GM23338 (cell line): Measurements from ENCODE around the gene COBL. TPM values are rescaled to one million over a fixed set of nuclear protein-coding genes. Genes with fewer than 3 reads are reported as not detected.

Experiments
- ATAC-seq: fragments of 200-7000 bp; cut with Tn5 transposase; 3 replicates; pipeline ENCODE4 v1.9.1; 2020
- DNase-seq: peaks from one replicate; pipeline ENCODE4 v3.0.0-alpha.2; 2015; ENCODE audit warnings: low spot score
- H2AFZ ChIP-seq: fragments of 200-600 bp; sonication (generic); 2 replicates; pipeline ENCODE4 v1.8.0; 2016; ENCODE audit warnings: antibody characterized with exemption, mild to moderate bottlenecking, moderate library complexity
- H3F3A ChIP-seq: fragments of 200-600 bp; sonication (generic); replicated peaks from 2 replicates; pipeline ENCODE4 v1.8.0; 2017; ENCODE audit warnings: antibody characterized with exemption, mixed run types, low read depth
- H3K27ac ChIP-seq: fragments of 200-600 bp; sonication (generic); 2 replicates; pipeline ENCODE4 v1.6.1; 2016; ENCODE audit warnings: low read depth
- H3K27me3 ChIP-seq: fragments of 200-600 bp; sonication (generic); 2 replicates; pipeline ENCODE4 v1.8.0; 2016; ENCODE audit warnings: mild to moderate bottlenecking, mixed run types, moderate library complexity; ENCODE audit not compliant: insufficient read depth
- H3K36me3 ChIP-seq: fragments of 200-600 bp; sonication (generic); 2 replicates; pipeline ENCODE4 v1.8.0; 2016; ENCODE audit warnings: mild to moderate bottlenecking; ENCODE audit not compliant: insufficient read depth
- H3K4me1 ChIP-seq: fragments of 200-600 bp; sonication (generic); 2 replicates; pipeline ENCODE4 v1.8.0; 2016; ENCODE audit warnings: mild to moderate bottlenecking, moderate library complexity; ENCODE audit not compliant: insufficient read depth
- H3K4me2 ChIP-seq: fragments of 200-600 bp; sonication (generic); 2 replicates; pipeline ENCODE4 v1.7.1; 2017; ENCODE audit warnings: mixed run types
- H3K4me3 ChIP-seq: fragments of 200-600 bp; sonication (generic); 2 replicates; pipeline ENCODE4 v1.6.1; 2016; ENCODE audit warnings: mixed run types
- H3K79me2 ChIP-seq: fragments of 200-600 bp; sonication (generic); replicated peaks from 2 replicates; pipeline ENCODE4 v1.8.0; 2017; ENCODE audit warnings: mild to moderate bottlenecking; ENCODE audit not compliant: insufficient read depth
- H3K9me2 ChIP-seq: fragments of 200-600 bp; sonication (generic); 2 replicates; pipeline ENCODE4 v1.8.0; 2017; ENCODE audit not compliant: insufficient read depth
- H4K20me1 ChIP-seq: fragments of 200-600 bp; sonication (generic); replicated peaks from 2 replicates; pipeline ENCODE4 v1.8.0; 2017; ENCODE audit warnings: mild to moderate bottlenecking; ENCODE audit not compliant: insufficient read depth
- H3K27ac Mint-ChIP-seq: 2 replicates; pipeline ENCODE4 v1.8.0; 2020; ENCODE audit warnings: inconsistent platforms, mild to moderate bottlenecking, moderate library complexity, mixed read lengths
- H3K27me3 Mint-ChIP-seq: 3 replicates; pipeline ENCODE4 v1.8.0; 2022; ENCODE audit warnings: low read depth, mild to moderate bottlenecking, moderate library complexity, mixed read lengths, inconsistent platforms; ENCODE audit not compliant: insufficient read depth, poor library complexity
- H3K36me3 Mint-ChIP-seq: 3 replicates; pipeline ENCODE4 v1.8.0; 2021; ENCODE audit warnings: low read depth, mild to moderate bottlenecking, inconsistent platforms, moderate library complexity, mixed read lengths
- H3K4me1 Mint-ChIP-seq: 3 replicates; pipeline ENCODE4 v1.8.0; 2020; ENCODE audit warnings: mild to moderate bottlenecking, inconsistent platforms, mixed read lengths
- H3K4me3 Mint-ChIP-seq: 3 replicates; pipeline ENCODE4 v1.8.0; 2021; ENCODE audit warnings: moderate library complexity, mild to moderate bottlenecking, inconsistent platforms, mixed read lengths
- H3K9me3 Mint-ChIP-seq: 3 replicates; pipeline ENCODE4 v1.8.0; 2020; ENCODE audit warnings: moderate library complexity, mild to moderate bottlenecking, inconsistent platforms, mixed read lengths
- CREB1 ChIP-seq: fragments of 250-450 bp; sonication (Bioruptor Pico); IDR thresholded peaks from 2 replicates; pipeline ENCODE4 v1.5.0; 2020; ENCODE audit warnings: low read depth, mild to moderate bottlenecking, moderate library complexity
- EZH2 ChIP-seq: fragments of 200-600 bp; sonication (generic); IDR thresholded peaks from one replicate; pipeline ENCODE4 v1.8.0; 2017; ENCODE audit warnings: antibody characterized with exemption, mild to moderate bottlenecking, low read depth; ENCODE audit not compliant: unreplicated experiment
- EZH2phosphoT487 ChIP-seq: fragments of 200-600 bp; sonication (generic); IDR thresholded peaks from one replicate; pipeline ENCODE4 v1.8.1; 2018; ENCODE audit warnings: antibody characterized with exemption; ENCODE audit not compliant: unreplicated experiment
- JUNB ChIP-seq: IDR thresholded peaks from one replicate; pipeline ENCODE4 v1.6.1; 2016; ENCODE audit warnings: antibody characterized with exemption; ENCODE audit not compliant: unreplicated experiment
- NANOG ChIP-seq: IDR thresholded peaks from 2 replicates; pipeline ENCODE4 v1.6.1; 2016; ENCODE audit warnings: antibody characterized with exemption, borderline replicate concordance
- POLR2AphosphoS5 ChIP-seq: IDR thresholded peaks from 2 replicates; pipeline ENCODE4 v1.6.1; 2016; ENCODE audit warnings: antibody characterized with exemption, low read depth
- STAT1 ChIP-seq: IDR thresholded peaks from one replicate; pipeline ENCODE4 v1.6.1; 2016; ENCODE audit warnings: antibody characterized with exemption; ENCODE audit not compliant: unreplicated experiment
- ZNF114 ChIP-seq: fragments of 250-450 bp; sonication (Bioruptor Pico); IDR thresholded peaks from 2 replicates; pipeline ENCODE4 v1.5.0; 2020; ENCODE audit warnings: mild to moderate bottlenecking, moderate library complexity
- ZNF331 ChIP-seq: fragments of 250-450 bp; sonication (Bioruptor Pico); IDR thresholded peaks from 2 replicates; pipeline ENCODE4 v1.5.0; 2020; ENCODE audit warnings: low read depth, mild to moderate bottlenecking, moderate library complexity
- ZNF462 ChIP-seq: fragments of 250-450 bp; sonication (Bioruptor Pico); IDR thresholded peaks from 2 replicates; pipeline ENCODE4 v1.5.0; 2020; ENCODE audit warnings: mild to moderate bottlenecking, moderate library complexity
- polyA plus RNA-seq: library from polyadenylated mRNA; unstranded; fragments of >200 nt; fragmentation: Nextera tagmentation; extraction: Ambion mirVana; gene quantifications from 2 replicates; pipeline ENCODE4 v1.2.1, GENCODE V29; 2016
- total RNA-seq: library from RNA; depleted of rRNA; stranded (reverse); fragments of >200 nt; shearing (Covaris generic); gene quantifications from 2 replicates; pipeline ENCODE4 v1.2.3, GENCODE V29; 2014
- TF ChIP-seq, protein P1 (sequence below), 2 experiments: fragments of 200-600 bp in 1 of 2; sonication (generic) in 1 of 2; conservative IDR thresholded peaks; 2 replicates each; pipeline versions ENCODE4 v1.5.1 to v1.6.1; 2016 to 2017; ENCODE audit warnings: antibody characterized with exemption in 2 of 2, low read depth in 2 of 2, mild to moderate bottlenecking in 2 of 2, moderate library complexity in 1 of 2
- TF ChIP-seq, protein P2 (sequence below): IDR thresholded peaks from 2 replicates; pipeline ENCODE4 v1.6.1; 2016; ENCODE audit warnings: antibody characterized with exemption
- TF ChIP-seq, protein P3 (sequence below): IDR thresholded peaks from one replicate; pipeline ENCODE4 v1.6.1; 2018; ENCODE audit warnings: antibody characterized with exemption; ENCODE audit not compliant: unreplicated experiment

COBL gene
- total and polyA plus RNA-seq, 2 experiments from 2014 or later, result 18.3 to 51.9 TPM

DNA sequence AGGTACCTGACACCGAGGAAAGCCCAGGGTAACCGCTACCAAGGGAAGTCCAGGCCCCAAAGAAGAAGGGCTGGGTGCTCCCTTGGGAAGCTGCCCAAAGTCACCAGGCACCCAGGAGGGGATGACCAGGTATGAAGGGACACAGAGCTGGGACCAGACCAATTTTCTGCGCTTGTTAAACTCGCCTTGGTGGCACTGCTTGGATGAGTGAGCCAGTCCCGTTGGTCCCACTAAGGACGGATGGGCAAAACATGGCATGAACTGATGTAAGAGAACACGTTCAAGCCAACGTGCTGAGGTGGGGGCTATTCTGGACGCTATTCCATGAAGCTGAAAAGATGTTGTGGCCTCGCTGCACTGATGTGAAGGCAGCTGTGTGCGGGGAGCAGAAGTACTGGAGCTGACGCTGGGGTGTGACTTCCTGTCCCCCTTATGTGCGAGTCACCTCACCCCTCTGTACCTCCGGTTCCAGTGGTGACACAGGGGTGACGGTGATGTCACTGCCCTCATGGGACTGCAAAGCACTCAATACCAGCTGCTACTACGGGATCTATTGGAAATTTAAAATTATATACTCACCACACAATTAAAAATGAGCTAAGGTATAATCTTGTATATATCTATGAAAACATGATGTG lies 73.6 kb downstream of the COBL start:
- no peak overlapping the region for H3K27ac ChIP-seq
- no peaks in the 10 kb centered on the region for H3K9me2 ChIP-seq
- H3K36me3 ChIP-seq, result no peaks in the 10 kb centered on the region
- Mint-ChIP-seq H3K4me1 (peaks cover 31% of the 10 kb centered on the region), H3K9me3 (no peaks in the 10 kb centered on the region; the same call in 2 of the 3 replicates), H3K27ac (no peak overlapping the region), H3K27me3 (peaks cover 6% of the 10 kb centered on the region), H3K36me3 (no peaks in the 10 kb centered on the region), H3K4me3 (no peak overlapping the region)
- ATAC-seq (no peak), DNase-seq (no peak)
- peaks cover 76% of the 10 kb centered on the region for H3K79me2 ChIP-seq
- H3K4me2 ChIP-seq, result no peak overlapping the region
- peaks cover 45% of the 10 kb centered on the region for H4K20me1 ChIP-seq
- no peaks in the 10 kb centered on the region for H3K27me3 ChIP-seq
- no peak overlapping the region for H2AFZ ChIP-seq
- H3K4me3 ChIP-seq, result no peak overlapping the region
- TF ChIP-seq EZH2, result no peak
- TF ChIP-seq, protein P1, sequence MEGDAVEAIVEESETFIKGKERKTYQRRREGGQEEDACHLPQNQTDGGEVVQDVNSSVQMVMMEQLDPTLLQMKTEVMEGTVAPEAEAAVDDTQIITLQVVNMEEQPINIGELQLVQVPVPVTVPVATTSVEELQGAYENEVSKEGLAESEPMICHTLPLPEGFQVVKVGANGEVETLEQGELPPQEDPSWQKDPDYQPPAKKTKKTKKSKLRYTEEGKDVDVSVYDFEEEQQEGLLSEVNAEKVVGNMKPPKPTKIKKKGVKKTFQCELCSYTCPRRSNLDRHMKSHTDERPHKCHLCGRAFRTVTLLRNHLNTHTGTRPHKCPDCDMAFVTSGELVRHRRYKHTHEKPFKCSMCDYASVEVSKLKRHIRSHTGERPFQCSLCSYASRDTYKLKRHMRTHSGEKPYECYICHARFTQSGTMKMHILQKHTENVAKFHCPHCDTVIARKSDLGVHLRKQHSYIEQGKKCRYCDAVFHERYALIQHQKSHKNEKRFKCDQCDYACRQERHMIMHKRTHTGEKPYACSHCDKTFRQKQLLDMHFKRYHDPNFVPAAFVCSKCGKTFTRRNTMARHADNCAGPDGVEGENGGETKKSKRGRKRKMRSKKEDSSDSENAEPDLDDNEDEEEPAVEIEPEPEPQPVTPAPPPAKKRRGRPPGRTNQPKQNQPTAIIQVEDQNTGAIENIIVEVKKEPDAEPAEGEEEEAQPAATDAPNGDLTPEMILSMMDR (conservative IDR thresholded peaks at IDR 0.05; ENCODE audit: low read depth in 2 of 2), result no peak
- no peak for TF ChIP-seq STAT1
- TF ChIP-seq ZNF331 (CRISPR knock-in tag), result no peak
- no peak for TF ChIP-seq ZNF114
- TF ChIP-seq CREB1 (CRISPR knock-in tag), result no peak
- TF ChIP-seq, protein P2, sequence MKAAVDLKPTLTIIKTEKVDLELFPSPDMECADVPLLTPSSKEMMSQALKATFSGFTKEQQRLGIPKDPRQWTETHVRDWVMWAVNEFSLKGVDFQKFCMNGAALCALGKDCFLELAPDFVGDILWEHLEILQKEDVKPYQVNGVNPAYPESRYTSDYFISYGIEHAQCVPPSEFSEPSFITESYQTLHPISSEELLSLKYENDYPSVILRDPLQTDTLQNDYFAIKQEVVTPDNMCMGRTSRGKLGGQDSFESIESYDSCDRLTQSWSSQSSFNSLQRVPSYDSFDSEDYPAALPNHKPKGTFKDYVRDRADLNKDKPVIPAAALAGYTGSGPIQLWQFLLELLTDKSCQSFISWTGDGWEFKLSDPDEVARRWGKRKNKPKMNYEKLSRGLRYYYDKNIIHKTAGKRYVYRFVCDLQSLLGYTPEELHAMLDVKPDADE, result no peak
- no peak for TF ChIP-seq JUNB
- no peak for TF ChIP-seq ZNF462
- no peak for TF ChIP-seq EZH2phosphoT487
- TF ChIP-seq NANOG, result no peak
- TF ChIP-seq, protein P3, sequence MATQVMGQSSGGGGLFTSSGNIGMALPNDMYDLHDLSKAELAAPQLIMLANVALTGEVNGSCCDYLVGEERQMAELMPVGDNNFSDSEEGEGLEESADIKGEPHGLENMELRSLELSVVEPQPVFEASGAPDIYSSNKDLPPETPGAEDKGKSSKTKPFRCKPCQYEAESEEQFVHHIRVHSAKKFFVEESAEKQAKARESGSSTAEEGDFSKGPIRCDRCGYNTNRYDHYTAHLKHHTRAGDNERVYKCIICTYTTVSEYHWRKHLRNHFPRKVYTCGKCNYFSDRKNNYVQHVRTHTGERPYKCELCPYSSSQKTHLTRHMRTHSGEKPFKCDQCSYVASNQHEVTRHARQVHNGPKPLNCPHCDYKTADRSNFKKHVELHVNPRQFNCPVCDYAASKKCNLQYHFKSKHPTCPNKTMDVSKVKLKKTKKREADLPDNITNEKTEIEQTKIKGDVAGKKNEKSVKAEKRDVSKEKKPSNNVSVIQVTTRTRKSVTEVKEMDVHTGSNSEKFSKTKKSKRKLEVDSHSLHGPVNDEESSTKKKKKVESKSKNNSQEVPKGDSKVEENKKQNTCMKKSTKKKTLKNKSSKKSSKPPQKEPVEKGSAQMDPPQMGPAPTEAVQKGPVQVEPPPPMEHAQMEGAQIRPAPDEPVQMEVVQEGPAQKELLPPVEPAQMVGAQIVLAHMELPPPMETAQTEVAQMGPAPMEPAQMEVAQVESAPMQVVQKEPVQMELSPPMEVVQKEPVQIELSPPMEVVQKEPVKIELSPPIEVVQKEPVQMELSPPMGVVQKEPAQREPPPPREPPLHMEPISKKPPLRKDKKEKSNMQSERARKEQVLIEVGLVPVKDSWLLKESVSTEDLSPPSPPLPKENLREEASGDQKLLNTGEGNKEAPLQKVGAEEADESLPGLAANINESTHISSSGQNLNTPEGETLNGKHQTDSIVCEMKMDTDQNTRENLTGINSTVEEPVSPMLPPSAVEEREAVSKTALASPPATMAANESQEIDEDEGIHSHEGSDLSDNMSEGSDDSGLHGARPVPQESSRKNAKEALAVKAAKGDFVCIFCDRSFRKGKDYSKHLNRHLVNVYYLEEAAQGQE, result no peak
- no peak for TF ChIP-seq POLR2AphosphoS5
- H3F3A ChIP-seq, result 0 out of 2 replicates have a peak, but pooled peaks cover 3% of the 10 kb centered on the region
- peaks cover 30% of the 10 kb centered on the region for H3K4me1 ChIP-seq
